WI38 (cell line): Measurements from ENCODE around the gene WIPF2.

Source experiments
- H3K4me3 ChIP-seq: 2 replicates; pipeline ENCODE4 v1.5.1; 2011; ENCODE audit warnings: low read depth, mild to moderate bottlenecking, control low read depth, low read length
- TF ChIP-seq, protein P1 (sequence below): IDR thresholded peaks from 2 replicates; pipeline ENCODE4 v1.5.1; 2012; ENCODE audit warnings: low read depth, mild to moderate bottlenecking, control low read depth, low read length

WIPF2 gene

DNA sequence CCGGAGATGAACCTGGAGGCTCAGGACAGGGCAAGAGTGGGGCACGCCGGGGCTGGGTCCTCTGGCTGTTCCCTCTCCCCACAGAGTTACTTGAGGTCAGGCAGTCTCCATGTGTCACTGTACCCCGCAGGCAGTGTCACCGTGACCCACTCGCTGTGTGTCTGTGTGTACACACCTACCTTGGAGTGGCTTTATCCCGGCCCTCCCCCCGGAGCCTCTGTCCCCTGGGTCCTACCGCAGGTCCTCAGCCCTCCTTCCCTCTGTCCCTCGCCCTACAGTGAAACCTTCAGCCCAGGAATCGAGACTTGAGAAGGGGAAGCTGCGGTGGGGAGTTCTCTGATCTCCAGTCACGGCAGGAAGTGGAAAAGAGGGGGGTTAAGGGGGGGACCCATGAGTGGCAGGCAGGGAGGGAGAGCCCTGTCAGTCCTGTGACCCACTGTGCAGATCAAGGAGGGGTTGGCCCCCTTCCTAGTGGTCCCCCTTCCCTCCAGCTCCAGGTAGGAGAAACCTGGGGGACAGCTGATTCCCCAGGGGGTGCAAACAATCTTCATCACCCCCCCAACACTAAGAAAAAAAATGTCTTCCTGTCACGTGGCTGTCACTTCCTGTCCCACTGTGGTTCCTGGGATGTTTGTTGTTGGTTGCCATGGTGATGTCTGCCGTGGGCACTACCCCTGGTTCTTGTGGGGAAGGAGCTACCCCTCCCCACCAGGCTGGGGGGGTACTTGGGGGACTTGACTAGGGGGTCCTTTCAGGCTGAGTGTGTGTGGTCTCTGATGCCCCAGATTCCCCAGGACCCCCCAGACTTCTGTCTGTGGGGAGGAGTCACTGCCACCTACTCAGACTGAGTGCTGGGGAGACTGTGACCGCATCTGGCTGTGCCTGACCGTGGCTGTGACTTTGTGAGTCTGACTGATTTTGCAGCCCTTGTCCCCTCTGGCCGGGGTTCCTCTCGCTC is 103.5 kb downstream of the WIPF2 start:
- TF ChIP-seq, protein P1, sequence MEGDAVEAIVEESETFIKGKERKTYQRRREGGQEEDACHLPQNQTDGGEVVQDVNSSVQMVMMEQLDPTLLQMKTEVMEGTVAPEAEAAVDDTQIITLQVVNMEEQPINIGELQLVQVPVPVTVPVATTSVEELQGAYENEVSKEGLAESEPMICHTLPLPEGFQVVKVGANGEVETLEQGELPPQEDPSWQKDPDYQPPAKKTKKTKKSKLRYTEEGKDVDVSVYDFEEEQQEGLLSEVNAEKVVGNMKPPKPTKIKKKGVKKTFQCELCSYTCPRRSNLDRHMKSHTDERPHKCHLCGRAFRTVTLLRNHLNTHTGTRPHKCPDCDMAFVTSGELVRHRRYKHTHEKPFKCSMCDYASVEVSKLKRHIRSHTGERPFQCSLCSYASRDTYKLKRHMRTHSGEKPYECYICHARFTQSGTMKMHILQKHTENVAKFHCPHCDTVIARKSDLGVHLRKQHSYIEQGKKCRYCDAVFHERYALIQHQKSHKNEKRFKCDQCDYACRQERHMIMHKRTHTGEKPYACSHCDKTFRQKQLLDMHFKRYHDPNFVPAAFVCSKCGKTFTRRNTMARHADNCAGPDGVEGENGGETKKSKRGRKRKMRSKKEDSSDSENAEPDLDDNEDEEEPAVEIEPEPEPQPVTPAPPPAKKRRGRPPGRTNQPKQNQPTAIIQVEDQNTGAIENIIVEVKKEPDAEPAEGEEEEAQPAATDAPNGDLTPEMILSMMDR: no peak
- H3K4me3 ChIP-seq: peak overlapping the region; percentile 51

DNA sequence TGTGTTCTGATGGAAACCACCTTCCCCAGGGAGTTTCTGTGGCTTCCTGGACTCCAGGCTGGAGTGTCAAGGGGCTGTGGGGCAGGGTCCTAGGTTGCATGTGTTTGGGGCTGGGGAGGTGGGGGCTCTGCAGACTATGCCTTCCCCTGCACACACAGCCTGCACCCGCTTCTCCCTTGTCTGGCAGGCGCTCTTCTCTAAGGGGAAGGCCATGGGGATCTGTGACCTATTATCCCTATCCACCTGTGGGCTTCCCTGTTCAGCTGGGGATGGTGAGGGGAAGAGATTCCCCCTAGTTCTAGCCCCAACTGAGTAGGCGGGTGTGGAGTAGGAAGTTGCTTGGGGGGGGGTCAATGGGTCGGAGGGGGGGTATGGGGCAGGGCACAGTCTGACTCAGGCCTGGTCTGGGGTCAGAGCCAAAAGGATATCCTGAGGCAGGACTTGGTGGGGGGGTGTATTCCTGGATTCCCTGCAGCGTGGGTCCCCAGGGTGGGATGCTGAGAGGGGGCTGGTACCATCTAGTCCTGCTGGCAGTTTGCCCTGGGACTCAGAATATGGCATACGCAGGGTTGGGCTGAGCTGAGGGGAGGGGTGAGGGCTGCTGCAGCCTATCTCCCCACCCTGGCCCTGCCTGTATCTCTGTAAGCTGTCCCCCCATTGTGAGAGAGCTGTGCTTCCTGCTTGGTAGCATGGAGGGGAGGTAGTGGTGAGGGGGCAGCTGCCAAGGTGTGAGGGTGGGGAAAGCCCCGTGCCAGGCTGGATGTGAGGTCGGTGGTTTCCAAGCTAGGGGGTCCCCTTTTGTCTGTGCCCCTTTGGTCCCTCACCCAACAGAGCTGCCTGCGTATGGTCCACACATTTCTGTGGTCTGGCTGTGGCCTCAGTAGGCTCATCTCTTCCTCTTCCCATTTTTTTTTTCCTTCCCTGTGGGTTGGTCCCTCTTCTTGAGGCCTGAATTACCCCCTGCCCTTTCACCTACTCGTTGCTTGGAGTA is 104.6 kb downstream of the WIPF2 start:
- TF ChIP-seq, protein P1: no peak
- H3K4me3 ChIP-seq: no peak overlapping the region; the same call in 1 of the 2 replicates

DNA sequence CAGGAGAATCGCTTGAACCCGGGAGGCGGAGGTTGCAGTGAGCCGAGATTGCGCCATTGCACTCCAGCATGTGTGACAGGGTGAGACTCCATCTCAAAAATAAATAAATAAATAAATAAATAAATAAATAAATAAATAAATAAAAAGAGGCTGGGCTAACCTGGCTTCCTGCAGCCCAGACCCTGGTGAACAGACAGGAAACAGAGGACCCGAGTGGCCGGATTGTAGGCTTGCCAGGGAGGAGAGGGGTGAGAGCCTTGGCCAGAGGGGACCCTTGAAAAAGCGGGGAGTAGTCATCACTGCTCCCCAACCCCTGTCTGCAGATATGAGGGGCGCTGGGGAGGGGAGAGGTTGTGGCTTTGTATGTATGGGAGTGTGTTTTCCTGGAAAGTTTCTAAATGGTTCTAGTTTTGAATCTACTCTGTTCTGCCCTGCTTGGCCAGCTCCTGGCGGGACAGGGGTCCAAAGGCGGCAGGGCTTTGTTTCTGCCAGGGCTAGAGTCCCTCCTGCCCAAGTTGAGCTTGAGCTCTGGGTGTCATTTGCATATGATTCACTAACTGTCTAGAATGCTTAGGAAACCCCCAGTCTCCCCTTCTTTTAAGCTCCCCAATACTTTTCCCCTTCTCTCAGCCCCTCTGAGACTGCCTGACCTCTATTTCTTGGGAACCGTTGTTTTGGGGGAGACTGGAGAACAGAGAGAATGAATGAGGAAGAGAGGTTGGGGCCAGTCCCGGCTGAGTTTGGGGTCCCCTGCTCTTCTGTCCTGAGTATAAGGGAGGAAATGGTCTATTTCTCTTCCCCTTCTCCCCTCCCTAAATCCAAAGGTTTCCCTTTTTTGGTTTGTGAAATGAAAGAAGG is 106.3 kb downstream of the WIPF2 start:
- no peak overlapping the region for H3K4me3 ChIP-seq
- TF ChIP-seq, protein P1: no peak

DNA sequence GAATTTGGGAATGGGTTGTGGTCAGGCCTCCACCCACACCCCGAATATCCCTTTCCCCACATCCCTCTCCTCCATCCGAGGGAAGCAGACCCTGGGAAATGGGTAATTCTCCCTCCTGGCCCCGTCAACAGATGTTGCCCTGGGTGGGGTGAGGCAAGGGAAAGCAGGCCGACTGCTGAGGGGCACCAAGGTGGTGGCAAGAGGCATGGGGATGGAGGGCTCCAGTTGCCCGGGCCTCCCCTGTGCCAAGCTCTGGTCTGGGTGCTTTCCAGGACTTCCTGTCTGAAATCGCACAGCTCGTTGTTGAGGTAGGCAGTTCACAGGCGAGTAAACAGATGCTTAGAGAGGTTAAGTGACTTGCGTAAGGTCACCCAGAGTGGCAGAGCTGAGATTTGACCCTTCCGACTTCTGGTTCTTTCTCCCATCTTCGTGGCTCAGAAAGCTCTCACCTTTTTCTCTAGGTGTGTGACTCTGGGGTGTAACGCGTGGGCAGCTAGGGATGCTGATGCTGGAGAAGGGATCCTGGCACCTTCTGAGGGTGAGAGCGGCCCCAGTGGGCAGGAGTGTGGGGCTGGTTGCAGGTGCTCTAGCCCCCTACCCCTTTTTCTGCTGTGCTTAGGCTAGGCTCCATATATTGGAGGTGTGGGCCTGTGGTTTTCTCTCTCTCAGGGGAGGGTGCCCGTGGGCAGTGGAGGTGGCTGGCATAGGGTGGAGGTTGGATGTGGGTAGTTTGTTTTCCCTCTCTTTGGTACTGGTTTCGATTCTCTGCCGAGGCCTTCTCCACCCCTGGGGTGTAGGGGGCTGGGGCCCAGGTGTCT is 107.1 kb downstream of the WIPF2 start:
- no peak overlapping the region for H3K4me3 ChIP-seq
- TF ChIP-seq, protein P1: no peak

DNA sequence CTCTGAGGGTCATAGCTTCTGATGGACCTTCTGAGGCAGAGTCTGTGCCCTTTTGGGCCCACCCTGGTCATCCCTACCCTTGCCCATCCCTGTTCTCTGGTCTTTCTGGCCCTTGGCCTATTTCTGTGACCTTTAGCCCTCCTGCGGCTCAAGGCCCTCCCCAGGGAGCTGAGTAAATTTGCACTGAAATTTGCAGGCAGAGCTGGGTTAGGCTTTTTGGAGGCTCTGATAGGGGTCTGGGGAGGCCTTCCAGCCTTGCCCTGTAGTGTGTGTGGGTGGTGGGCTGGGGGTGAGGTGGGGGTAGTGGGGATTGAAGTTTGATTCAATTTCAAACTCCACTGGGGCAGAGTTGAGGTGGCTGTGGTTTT is 107.7 kb downstream of the WIPF2 start:
- TF ChIP-seq, protein P1: no peak
- no peak overlapping the region for H3K4me3 ChIP-seq

DNA sequence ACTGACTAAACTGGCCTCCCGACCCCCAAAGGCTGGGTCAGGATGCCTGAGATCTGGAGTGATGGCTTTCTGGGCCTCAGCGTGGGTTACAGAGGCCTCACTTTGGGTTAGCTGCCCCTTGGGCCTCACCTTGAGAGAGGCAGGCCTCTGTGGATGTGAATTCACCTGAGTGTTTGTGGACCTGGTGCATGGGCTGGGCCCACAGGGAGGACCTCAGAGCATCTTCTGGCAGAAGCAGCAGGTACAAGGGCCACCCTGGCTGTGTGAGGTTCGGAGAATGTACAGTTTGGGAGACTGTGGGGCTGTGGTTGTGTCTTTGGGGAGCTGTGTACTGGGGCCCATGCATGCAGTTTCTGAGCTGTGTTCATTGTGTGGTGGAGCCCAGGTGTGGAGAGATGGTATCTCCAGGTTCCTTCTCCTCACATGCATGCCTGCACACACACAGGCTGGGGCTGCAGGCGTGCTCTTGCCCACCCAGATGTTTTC is 108.2 kb downstream of the WIPF2 start:
- TF ChIP-seq, protein P1: no peak
- no peak overlapping the region for H3K4me3 ChIP-seq
